ENCODE measurements around the gene NAALADL2. TPM values are rescaled to one million over a fixed set of nuclear protein-coding genes. Genes with fewer than 3 reads are reported as not detected.
A peak's percentile ranks its signal among the peaks of the same experiment; 100 is the strongest.

NAALADL2 gene
- total RNA-seq, 1 donor: 54.5 TPM

- H3K4me3 ChIP-seq (ENCODE audit: low read depth, low read length): no peak overlapping the region
- no peak for TF ChIP-seq CTCF (IDR thresholded peaks at IDR 0.05; ENCODE audit: insufficient read depth, low read length)
- no peak for DNase-seq (ENCODE audit: low read depth)
Observed at GRCh38 chr3:175646865-175647264, 787.7 kb downstream of the NAALADL2 start.

GRCh38 chr3:175648899-175649298, 789.8 kb downstream of the NAALADL2 start:
- no peak overlapping the region for H3K4me3 ChIP-seq (ENCODE audit: low read depth, low read length)
- peak; percentile 63 for DNase-seq (ENCODE audit: low read depth)
- TF ChIP-seq CTCF (IDR thresholded peaks at IDR 0.05; ENCODE audit: insufficient read depth, low read length): no peak

- TF ChIP-seq CTCF (IDR thresholded peaks at IDR 0.05; ENCODE audit: insufficient read depth, low read length): no peak
- DNase-seq (ENCODE audit: low read depth): peak; percentile 30
- peak overlapping the region; percentile 36 for H3K4me3 ChIP-seq (ENCODE audit: low read depth, low read length)
Observed at GRCh38 chr3:175651716-175652115, 792.6 kb downstream of the NAALADL2 start.

- no peak overlapping the region for H3K4me3 ChIP-seq (ENCODE audit: low read depth, low read length)
- TF ChIP-seq CTCF (IDR thresholded peaks at IDR 0.05; ENCODE audit: insufficient read depth, low read length): no peak
- no peak for DNase-seq (ENCODE audit: low read depth)
Observed at GRCh38 chr3:175655351-175655750, 796.2 kb downstream of the NAALADL2 start.

- H3K4me3 ChIP-seq (ENCODE audit: low read depth, low read length): no peak overlapping the region
- no peak for TF ChIP-seq CTCF (IDR thresholded peaks at IDR 0.05; ENCODE audit: insufficient read depth, low read length)
- DNase-seq (ENCODE audit: low read depth): no peak
Observed at GRCh38 chr3:175656461-175656860, 797.3 kb downstream of the NAALADL2 start.

- DNase-seq (ENCODE audit: low read depth): peak; percentile 10
- TF ChIP-seq CTCF (IDR thresholded peaks at IDR 0.05; ENCODE audit: insufficient read depth, low read length): no peak
- no peak overlapping the region for H3K4me3 ChIP-seq (ENCODE audit: low read depth, low read length)
Observed at GRCh38 chr3:175659670-175660350, 800.7 kb downstream of the NAALADL2 start.

- H3K4me3 ChIP-seq (ENCODE audit: low read depth, low read length): no peak overlapping the region
- TF ChIP-seq CTCF (IDR thresholded peaks at IDR 0.05; ENCODE audit: insufficient read depth, low read length): no peak
- DNase-seq (ENCODE audit: low read depth): no peak
Observed at GRCh38 chr3:175662815-175663214, 803.7 kb downstream of the NAALADL2 start.

Measured in fibroblast of the aortic adventitia (primary cell).